Measurements from ENCODE around the gene EHD4.
A peak's percentile ranks its signal among the peaks of the same experiment; 100 is the strongest.

The EHD4 gene

DNA sequence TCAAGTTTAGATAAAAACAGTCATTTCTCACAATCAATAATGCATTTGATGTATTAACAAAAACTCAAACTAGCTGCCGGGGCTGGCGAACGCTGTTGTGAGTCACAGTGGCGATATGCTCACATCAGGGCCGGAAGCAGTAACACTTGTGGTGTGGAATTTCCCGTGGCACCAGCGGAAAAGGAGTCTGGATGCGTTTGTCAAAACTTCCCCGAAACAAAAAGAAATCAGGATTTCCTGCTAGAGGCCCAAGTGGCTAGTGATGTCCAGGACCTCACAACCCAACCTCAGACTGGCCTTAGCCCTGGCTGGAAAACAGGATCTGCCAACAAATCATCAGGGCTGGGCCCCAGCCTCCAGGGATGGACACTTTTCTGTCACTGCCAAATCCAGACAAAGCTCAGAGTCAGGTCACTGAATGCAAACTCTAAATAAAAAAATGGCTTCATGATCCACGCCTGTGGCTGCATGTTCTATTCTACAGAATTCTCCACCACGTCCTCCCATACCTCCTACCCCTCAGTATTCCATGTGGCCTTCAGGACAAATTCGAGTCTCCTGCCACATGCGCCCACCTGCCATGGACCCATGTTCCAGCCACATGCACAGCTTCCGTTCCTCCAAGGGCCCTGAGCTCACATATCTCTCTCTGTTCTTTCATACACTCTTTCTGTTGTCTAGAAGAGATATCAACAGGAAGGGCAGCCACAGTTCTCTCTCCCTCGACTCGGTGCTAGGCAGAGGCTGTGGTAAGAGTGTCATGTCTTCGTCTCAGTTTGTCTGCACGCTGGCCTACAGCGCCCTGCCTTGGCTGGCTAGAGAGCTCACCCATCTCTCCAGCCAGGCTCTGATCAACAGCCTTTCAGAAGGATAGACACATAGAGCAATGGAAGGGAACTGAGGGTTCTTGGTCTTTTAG is 35.4 kb downstream of the EHD4 start:
- no peak for DNase-seq (ENCODE audit: low read depth)

DNA sequence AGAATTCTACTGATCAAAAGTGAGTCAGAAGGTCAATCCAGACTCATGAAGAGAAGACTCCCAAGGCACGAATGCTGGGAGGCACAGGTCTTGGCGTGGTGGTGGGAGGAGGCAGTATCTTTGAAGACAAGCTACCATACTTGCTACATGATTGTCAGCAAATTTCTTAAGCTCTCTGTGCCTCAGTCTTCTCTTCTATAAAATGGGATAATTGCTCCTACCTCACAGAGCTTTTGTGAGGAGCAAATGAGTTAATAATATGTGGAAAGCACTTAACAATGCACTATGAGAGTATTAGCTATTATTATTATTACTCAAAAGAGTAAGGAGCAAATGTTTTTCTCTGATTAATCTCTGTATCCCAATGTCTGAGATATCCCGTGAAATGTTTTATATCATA is 36.2 kb downstream of the EHD4 start:
- no peak for DNase-seq (ENCODE audit: low read depth)

DNA sequence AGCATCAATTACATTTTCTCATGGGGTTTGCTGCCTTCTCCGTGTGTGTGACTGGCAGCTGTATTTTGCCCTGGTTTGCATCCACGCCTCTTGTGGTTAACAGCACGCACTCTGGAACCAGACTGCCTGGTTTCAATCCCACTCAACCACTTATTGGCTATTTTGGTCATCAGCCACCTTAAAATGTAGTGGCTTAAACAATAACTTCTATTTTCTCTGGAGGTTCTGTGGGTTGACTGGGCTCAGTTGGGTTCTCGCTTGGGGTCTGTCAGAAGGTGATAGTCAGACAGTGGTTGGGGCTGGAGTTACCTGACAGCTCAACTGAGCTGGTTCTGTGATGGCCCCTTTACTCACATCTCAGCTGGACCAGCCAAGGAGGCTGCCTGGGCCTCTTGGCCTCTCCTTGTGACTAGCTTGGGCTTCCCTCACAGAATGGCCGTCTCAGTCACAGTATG is 36.8 kb downstream of the EHD4 start:
- DNase-seq (ENCODE audit: low read depth) = no peak

DNA sequence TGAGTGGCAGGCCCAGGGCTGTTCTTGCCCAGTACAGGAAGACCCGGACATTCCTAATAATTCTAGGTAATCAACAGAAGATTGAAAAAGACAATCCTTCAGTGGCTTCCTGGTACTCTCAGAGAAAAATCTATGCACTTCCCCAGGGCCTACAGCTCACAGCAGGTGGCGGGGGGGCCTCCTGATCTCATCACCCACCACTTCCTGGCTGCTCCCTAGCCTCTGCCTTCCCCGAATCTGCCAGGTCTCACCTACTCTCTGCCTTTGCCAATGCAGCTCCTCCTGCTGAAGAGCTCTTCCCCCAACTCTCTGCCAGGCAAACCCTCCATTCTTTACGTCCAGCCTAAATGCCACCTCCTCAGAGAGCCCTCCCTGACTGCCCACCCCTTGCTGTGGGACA is 37.5 kb downstream of the EHD4 start:
- DNase-seq (ENCODE audit: low read depth) = no peak

DNA sequence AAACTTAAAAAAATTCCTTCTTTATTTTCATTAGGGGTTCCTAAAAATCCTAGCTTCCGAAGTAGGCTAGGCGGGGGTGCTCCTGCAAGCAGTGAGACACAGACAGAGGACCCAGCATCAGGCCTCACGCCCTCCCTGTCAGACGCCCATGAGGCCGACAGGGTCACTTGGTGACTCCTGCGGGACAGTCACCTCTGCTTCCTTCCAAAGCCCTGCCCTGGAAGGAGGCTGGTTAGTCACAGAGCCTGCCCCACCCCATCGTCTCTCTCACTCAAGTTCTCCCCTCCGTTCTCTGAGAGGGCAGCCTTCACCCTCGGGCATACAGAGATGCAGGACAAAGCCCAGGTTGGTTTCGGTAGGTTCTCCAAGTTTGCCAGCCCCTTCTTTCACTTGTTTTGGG is 38.6 kb downstream of the EHD4 start:
- DNase-seq (ENCODE audit: low read depth) = no peak

DNA sequence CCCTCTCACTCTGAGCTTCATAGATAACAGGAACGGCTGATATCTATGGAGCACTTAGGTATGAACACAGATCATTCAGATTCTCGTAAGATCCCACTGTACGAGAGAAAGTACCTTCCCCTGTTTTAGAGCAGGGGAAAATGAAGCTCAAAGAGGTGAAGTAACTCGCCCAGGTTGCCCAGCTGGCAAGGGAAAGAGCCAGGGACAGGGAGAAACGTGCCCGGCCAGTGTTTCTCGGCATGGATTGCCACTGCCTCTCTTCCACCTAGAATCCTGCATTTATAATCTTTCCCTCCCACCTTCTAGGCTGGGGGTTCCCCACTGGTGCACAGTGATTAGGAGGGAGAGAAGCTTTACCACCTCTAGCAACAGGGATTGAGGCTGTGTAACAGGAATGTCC is 39.0 kb downstream of the EHD4 start:
- DNase-seq (ENCODE audit: low read depth) = no peak

DNA sequence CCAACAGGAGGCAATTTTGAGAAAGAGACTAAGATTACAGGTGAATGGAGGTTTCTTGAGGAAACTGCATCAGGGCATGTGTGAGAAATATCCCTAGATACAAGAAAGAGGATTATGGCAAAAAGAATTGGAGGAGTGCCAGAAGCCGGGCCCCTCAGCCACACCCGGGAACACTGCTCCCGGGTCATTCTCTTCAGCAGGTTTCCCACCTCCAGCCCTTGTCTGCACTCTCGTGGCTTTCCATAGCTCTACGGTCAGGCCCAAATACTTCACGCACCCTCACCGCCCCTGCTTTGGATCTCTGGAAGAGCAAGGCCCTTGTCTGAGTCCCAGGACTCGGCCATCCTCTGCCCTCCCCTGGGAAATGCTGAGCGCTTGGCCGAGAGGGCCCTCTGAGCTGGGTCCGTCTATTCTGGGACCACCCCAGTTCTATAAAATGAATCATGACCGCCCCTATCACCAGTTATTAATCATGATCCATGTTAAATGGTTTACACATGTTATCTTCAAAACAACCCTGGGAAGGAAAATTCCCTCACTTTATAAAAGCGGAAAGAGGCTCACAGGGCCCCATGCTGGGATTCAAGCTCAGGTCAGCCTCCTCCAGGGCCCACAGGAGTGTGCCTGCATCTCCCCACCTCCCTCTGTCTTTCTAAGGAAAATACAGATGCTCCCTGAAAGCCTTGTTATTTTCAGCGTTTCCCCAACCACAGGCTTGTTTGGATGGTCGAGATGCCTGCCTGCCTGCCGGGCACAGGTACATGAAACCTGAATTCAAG is 39.7 kb downstream of the EHD4 start:
- DNase-seq (ENCODE audit: low read depth) = no peak

DNA sequence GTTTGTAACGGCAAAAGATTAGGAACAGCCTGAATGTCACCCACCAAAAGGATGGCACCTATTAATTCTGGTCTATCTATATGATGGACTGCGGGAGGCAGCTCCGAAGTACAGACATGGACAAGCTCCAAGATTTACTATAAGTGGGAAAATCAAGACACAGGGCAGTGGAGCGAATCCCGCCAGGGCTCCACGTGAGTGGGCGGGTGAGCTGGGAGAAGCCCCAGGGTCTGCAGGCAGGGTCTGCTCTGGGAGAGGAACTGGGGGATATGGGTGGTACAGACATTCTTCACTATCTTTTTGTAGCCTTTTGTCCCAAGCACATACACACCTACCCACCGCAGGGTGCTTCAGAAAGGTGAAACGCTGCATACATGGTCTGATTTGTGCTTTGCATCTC is 40.3 kb downstream of the EHD4 start:
- DNase-seq (ENCODE audit: low read depth) = no peak

DNA sequence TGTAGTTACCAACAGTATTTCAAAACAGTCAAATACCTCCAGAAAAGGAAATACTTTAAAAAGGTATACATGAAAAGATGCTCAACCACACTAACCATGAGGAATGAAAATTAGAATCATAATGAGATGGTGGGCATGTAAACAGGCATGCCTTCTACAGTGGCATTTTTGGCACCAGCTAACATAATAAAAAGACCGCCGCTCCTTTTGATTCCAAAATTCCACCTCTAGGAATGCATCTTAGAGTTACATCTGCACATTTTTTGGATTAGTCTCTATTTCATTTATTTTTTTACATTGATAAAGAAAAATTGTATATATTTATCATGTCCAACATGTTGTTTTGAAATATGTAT is 41.5 kb downstream of the EHD4 start:
- no peak for DNase-seq (ENCODE audit: low read depth)

DNA sequence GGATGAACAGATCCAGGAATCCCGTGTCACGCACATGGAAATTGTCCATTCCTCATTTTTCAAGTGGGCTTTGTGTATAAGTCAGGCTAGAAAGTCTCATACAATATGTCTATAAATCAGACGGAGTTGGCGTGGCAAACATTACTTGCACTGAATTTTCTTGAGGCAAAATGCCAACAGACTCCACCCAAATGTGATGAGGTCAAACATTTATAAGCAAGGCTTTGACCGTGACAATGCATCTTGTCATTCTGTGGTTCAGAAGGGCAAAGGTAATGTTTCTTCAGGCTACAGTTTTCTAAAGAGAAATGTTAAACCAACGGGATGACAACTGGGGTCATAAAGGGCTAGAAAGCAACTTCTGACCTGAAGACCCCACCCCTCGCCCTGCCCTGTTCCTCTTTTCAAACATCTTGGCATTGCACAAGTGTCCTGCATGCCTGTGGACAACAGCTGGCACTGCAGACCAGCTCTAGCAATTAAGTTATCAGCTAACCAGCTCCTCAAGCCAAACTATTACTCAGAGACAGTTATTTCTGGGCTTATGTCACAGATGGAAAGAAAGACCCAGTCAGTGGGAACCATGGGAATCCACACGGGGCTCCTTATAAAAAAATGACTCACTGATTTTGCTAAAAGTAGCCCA is 42.0 kb downstream of the EHD4 start:
- peak; percentile 86 for DNase-seq (ENCODE audit: low read depth)

DNA sequence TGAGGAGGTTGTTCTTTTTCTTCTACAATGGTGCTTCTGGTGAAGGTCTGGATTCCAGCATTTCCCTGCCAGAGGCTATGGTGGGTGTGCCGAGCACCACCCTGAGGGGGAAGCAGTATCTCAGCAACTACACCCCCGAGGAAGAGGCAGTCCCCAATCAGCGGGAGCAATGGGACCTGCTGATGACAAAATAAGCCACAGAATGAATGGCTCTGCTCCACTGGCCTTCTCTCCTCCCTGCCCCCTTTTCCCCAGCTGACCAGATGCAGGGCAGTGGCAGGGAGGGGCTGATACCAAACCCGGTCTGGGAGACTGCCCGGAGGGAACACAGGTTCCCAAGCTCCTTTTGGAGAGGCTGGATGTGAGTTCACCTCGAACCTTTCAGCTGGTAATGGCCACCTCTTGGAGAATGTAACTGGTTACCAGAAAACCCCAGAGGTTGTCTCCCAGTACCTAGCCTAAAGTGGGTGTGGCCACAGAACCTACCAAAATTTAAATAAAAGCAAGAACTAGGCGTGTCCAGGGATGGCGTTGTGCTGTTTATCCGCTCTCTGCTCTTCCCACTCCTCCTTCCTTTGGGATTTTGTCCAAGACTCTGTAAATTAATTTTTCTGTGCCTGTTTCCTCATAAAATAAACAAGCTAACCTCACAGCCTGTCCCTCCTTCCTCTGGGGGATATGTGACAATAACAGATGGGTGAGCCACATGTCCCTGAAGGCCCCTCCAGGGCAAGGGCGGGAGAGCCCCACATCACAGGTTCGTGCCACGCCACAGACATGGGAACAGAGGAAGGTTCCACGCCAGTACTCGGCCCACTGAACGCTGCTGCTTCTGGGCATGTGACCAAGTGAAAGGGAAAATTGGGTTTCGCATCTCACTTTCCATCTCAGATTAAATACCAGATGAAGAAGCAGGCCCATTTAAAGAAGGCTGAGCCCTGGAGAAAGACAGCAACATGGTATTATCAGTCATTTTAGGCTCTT is 43.4 kb downstream of the EHD4 start:
- peak; percentile 46 for DNase-seq (ENCODE audit: low read depth)

DNA sequence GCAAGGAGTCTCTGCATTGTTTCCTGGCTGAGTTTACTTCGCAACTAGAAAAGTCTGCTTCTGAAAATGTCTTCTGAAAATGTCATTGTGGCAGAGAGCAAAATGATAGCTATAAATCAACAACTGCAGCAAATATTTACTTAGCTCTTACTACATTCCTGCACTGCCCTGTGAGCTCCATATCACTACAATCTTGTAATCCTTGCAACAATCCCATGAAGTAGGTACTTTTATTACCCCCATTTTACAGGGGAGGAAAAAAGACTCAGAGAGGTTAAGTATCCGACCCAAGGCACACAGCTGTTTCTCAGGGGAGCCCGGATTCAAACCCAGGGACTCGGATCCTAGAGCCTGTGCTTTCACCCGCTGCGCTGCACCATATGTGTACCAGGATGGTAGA is 44.3 kb downstream of the EHD4 start:
- no peak for DNase-seq (ENCODE audit: low read depth)

DNA sequence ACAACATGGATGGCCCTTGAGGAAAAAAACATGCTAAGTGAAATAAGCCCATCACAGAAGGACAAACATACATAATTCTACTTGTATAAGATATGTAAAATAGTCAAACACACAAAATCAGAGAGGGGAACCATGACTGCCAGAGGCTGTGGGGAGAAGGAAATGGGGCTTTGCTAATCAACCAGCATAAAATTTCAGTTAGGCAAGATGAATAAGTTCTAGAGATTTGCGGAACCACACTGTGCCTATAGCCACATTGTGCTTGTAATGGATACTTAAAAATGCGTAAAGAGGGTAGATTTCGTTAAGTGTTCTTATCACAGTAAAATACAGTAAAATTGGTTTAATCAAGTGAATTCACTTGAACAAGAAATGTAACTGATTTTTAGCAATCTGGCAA is 44.8 kb downstream of the EHD4 start:
- no peak for DNase-seq (ENCODE audit: low read depth)

DNA sequence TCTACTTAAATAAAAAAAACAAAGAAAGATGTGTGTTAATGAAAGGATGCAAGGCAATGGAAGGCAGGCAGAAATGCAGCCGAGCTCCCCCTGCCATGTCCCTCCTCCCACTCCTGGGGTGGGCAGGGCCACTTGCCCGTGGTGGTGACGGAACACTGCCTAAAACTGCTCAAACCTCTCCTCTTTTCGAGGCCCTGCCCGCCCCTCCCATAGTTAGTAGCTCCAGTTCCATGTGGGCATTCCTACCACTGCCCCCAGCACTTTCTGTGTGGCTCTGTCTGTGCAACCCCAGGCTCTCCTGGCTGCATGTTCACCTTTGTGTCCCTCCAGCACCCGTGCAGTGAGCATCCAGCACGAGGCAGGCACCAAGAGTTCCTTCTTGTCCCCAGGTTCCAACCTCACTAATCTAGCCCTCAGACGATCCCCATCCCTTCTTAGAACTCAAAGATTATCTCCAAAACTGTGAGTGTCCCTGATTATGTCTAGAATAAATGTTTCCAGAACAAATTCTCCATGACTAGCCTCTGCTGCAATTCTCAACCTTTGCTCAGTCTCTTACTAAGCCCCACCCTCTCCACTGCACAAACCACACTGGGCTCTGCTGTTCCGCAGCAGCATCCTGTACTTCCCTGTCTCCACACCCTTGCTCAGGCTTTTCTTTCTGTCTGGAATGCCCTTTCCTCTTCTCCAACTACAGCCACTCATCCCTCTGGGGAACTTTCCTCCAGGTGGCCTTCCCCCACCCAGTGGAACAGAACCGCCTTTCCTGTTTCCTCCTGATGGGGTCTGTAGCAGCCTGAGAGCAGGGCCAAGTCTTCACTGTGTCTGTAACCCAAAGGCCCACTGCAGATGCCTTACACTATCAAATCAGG is 45.9 kb downstream of the EHD4 start:
- DNase-seq (ENCODE audit: low read depth) = no peak

DNA sequence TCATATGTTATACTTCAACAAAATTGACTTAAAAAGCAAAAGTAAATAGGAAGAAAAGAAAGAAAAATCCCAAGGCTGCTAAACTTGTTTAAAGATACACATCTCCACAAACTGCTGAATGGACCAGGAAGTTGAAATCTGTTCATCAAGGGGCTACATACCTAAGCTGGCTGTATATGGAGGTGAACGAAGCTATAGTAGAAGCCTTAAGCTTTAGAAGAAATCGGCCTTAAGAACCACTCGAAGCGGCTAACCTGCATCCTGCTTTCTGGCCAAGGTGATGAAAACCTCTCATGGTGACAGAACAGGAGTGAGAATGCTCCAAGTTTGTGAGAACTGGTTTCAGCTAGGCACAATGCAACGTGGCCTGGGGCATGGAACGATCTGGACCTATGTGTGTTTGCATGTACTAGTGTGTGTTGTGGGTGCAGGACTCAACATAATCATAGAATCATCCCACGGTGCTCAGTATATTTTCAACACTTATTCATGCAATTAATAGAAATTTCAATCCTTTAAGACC is 47.2 kb downstream of the EHD4 start:
- DNase-seq (ENCODE audit: low read depth) = no peak

DNA sequence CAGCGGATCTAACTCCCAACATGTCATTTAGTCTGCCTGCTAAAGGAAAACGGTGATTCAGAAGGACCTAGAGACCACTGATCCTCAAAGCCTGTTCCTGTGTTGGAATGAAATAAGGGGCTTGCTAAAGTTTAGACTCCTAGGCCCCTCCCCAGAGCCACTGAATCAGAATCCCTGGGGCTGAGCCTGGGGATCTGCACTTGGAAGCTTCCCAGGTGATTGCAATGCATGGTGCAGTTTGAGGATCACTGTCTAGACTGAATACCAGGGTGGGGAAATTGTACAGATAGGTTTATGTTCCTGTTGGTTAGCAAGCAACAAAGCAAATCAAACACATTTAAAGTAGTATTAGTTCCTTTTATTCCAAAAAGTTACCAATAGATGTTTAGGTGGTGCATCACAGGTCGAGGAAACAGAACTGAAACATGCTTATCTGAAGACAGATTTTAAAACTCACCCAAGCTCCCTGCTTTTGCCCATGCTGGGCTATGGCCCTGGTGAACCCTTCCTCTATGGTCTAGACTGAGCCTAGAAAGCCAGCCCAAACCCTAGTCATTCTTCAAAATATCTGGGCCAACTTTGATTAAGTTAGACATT is 48.9 kb downstream of the EHD4 start:
- DNase-seq (ENCODE audit: low read depth) = no peak

DNA sequence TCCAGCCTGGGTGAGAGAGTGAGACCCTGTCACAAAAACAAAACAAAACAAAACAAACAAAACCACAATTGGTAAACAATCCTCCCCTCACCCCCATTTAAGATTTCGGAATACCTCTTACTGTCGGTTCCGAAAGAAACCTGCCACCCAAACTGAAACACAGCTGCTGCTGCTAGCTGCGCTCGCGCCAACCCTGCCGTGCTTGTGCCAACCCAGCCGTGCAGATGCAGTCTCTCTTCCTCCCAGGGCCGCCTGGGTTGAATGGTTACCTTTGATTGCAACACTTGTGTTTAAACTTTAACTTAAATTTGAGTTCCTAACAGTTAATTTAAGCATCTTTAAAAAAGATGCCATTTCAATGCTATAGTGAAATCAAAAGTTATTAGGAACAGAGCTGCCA is 50.0 kb downstream of the EHD4 start:
- DNase-seq (ENCODE audit: low read depth) = no peak

DNA sequence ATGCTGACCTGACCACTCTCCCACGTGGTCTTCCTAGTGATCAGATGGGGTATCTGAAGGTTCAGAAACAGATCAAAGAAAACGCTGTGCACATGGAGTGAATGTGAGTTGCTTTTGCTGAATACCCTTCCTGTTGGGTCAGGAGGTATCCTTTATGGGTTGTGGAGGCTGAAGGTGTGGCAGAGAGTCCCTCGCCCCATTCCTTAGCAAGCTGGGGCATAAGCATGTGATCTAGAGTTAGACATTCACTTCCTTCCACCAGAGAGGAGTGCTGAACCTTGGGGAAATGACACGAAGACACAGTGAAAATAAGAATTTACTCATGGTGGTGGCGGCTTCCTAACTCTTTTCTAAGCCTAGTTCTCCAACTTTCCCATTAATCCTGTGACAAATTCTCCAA is 50.7 kb downstream of the EHD4 start:
- DNase-seq (ENCODE audit: low read depth) = no peak

DNA sequence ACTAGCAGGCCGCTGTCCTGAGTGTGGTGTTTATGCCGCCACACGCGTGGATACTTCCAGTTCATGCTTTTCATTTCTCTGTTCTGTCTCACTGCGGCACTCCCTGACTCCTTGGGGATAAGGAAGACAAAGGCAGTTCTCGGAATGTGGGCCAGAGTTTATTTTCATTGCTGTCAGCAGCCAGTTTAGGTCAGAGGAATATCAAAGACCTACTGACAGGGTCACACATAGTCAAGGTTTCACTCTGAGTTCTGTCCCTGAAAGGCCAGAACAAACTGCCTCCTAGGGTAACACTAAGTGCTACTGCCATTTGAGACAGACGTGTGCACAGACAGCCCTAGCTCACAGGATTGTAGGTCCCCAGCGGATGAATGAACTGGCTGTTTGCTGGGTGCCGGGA is 51.2 kb downstream of the EHD4 start:
- DNase-seq (ENCODE audit: low read depth) = no peak

DNA sequence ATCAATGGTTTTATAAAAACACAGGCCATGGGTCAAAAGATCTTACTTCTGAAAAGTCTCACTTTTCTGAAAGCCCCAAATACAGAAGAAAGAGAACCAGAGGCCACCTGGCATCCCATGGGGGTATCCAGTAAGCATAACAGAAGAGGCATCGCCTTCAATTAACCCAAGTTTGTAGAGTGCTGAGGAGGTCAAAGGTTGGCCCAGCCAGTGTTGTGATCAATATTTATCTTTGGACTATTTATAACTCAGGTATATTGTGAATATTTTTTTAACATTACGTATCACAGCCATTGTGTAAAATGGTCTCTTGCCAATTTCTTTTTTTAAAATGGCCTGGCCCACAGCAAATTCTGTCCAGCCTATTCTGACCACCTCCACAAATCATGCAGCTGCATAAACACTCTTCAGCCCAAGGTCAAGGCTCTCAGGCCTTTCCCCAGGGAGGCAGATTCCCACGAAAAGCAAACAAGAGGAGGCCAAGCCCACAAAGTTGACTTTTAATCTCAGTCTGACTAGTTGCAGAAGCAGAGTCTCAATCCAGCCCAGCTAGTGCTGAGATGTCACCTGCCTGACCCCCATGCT is 52.3 kb downstream of the EHD4 start:
- peak; percentile 79 for DNase-seq (ENCODE audit: low read depth)
